ENCODE measurements around the gene RBFA.

DNA sequence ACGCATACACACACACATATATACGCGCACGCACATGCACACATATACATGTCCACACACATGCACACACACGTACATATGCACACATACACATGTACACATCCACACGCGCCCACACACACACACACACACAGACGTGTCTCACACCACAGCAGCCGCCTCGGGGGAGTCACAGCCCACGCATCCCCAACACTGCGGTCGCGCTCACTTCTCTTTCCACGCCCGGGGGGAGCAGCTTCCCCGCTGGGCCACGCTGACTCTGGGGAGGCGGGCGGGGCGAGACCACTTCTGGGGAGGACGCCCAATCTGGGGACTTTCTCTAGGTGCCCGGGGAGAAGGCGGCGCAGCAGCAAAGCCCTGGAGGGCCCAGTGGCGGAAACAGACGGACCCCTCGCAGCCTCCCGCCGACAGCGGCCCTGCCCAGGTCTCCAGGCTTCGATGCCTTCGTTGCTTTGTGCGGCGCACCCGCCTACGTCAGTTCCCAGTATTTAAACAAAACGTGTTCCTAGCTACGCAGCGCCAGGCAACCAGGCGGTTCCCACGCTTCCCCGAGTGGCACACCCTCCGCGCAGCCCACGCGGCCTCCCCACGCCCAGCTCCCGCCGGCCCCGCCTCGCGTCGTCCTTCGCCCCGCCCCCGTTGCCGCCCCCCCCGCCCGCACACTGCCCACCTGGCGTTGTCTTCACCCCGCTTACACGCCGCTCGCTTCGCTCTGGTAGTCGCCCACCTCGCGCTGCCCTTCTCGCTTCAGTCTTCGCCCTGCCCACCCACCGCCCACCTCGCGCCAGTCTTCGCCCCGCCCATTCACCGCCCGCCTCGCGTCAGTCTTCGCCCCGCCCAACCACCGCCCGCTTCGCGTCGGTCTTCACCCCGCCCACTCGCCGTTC, 810 bp upstream of the RBFA start:
- TF ChIP-seq, protein P1, sequence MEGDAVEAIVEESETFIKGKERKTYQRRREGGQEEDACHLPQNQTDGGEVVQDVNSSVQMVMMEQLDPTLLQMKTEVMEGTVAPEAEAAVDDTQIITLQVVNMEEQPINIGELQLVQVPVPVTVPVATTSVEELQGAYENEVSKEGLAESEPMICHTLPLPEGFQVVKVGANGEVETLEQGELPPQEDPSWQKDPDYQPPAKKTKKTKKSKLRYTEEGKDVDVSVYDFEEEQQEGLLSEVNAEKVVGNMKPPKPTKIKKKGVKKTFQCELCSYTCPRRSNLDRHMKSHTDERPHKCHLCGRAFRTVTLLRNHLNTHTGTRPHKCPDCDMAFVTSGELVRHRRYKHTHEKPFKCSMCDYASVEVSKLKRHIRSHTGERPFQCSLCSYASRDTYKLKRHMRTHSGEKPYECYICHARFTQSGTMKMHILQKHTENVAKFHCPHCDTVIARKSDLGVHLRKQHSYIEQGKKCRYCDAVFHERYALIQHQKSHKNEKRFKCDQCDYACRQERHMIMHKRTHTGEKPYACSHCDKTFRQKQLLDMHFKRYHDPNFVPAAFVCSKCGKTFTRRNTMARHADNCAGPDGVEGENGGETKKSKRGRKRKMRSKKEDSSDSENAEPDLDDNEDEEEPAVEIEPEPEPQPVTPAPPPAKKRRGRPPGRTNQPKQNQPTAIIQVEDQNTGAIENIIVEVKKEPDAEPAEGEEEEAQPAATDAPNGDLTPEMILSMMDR (IDR thresholded peaks at IDR 0.05): no peak
- peak; percentile 10 to 29 for TF ChIP-seq POLR2A (IDR thresholded peaks at IDR 0.05)
